Germinal center (tissue), 1 donor: Measurements from ENCODE around the gene FHOD3.

Source experiments
- DNase-seq: peaks from one replicate; pipeline ENCODE4 v3.0.0; 2012; ENCODE audit warnings: mixed read lengths, low spot score

The FHOD3 gene

GRCh38 chr18:36522509-36522908 lies 225.0 kb downstream of the FHOD3 start:
- DNase-seq, result no peak

- DNase-seq, result no peak
Observed at GRCh38 chr18:36525913-36526312, 228.4 kb downstream of the FHOD3 start.

DNA sequence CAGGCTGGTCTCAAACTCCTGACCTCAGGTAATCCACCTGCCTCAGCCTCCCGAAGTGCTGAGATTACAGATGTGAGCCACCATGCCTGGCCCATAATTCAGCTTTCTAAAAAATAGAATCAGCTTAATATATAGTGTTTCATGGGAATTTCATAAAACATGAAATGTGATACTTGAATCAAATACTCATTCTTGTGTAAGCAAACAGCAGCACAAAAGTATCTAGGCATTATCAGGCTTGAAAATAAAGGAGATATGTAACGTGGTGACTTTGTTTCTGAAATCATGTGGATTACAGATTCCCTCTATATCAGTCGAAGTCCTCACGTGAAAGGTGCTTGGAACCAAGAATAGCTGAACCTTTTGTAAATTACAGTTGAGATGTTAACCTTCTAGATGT lies 229.1 kb downstream of the FHOD3 start:
- DNase-seq, result no peak

DNA sequence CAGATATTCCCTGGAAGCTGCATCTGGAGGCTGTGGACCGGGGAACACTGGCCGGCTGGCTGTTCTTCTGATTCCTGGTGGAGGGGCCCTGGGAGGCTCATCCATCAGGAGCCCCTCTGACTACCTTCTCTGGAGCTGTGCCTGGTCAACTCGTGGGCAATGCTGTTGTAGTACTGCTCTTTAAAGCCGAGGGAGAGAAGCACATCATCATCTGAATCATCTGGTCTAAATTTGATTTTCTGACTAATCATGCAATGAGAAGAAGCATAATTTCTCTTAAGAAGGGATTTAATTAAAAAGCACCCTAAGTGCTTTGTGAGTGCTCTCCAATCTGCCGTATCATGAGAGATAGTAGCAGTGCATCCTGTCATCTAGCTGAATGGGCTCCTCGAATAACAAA lies 229.5 kb downstream of the FHOD3 start:
- no peak for DNase-seq

- DNase-seq, result no peak
Observed at GRCh38 chr18:36527740-36528455, 230.4 kb downstream of the FHOD3 start.

GRCh38 chr18:36529747-36530146 lies 232.2 kb downstream of the FHOD3 start:
- DNase-seq, result no peak

DNA sequence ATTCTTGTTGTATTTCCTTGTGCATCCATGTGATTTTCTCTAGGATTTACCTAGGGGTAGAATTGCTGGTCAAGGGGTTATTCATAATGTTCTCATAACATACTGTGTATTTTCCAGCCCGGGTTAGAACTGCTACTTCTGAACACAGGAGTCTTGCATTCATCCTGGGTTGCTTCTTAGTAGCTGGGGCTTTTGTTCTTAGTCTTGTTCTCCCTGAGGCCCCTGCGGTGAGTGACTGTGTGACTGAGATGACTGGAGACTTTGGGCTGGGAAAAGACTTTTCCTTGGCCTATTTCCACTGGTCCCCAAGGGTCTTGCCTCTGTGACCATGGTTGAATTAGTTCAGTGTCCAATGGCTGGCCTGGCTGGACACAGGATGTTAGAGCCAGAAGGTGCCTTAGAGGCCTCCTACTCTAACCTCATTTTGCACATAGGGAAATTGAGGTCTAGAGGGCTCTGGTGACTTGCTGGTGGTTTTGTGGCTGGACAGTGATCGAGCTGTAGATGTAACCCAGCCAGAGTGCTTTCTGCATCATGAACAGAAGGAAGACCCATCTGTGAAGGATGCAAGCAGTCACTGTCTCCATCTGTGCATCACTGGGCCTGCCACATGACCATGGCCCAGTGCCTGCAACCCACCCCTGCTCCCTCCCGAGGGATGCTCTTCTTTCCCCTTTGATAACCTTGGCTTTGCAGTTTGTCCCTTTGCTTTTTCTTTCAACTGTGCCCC lies 233.3 kb downstream of the FHOD3 start:
- DNase-seq, result no peak

DNA sequence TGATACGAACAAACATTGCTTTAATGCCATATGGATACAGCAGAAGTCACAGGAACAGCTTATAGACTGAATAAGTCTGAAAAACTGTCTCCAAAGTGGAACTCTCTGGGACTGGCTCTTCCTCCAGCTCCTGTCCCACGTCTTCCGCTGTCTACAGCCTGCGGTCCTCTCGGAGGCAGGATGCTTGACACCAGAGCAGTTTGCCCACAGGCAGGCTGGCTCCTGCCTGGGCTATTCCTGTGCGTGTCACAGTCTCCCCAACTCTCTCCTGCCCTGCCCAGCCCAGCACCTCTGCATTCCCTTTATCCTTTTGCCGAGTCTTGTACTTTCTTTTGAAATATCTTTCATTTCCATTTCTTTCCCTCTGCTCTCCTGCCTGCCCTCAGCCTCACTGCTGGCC lies 234.1 kb downstream of the FHOD3 start:
- DNase-seq, result no peak

DNA sequence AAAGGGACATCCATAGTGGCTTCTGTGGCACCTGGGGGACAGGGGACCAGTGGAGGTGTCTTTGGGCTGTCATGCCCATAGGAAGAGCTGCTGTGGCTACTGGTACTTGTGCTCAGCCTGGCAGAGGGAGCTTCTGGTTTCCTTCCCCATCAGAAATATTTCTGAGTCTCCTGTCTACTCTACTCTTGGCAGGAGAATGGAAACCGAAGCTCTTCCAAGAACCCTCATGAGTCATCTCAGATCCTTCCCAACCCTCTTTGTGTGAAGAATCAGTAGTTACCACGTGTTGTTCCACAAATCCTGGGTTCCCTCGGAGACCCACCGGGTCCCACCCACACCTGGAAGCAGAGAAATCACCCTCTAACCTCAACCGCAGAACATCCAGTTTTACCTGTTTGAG lies 234.9 kb downstream of the FHOD3 start:
- DNase-seq, result no peak

GRCh38 chr18:36532815-36533214 lies 235.3 kb downstream of the FHOD3 start:
- no peak for DNase-seq

DNA sequence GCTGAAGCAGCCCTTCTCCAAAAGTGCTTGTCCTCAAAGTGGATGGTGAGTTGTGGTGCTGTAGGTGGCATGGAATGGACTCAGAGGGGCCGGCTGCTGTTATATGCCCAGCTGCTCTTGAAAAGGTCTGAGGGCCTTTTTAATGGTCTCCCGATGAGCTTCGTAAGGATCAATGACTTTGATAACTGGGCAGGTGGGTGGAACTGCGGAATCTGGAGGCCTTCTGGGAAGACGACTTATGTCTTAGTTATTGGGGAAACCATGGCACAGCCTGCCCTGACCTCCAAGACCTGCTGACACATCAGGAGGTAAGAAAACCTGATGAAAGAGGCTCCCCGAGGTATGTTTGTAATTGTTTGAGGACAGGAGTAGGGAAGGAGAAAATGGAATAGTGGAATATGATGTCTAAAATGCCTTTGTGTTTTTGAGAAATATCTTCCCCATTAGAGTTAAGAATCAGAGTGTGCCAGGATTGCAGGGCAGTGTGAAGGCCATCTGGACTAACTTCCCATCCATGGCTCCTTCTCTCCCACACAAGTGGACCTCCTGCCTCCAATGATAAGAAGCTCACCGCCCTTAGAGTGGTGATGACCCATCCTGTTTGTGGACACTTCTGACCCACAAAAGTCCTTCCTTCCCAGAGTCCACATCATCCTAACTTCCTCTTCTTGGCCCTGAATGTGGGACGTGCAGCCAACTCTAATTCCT lies 236.1 kb downstream of the FHOD3 start:
- no peak for DNase-seq

GRCh38 chr18:36534154-36534688 lies 236.7 kb downstream of the FHOD3 start:
- DNase-seq, result no peak

GRCh38 chr18:36535202-36535935 lies 237.9 kb downstream of the FHOD3 start:
- DNase-seq, result no peak

DNA sequence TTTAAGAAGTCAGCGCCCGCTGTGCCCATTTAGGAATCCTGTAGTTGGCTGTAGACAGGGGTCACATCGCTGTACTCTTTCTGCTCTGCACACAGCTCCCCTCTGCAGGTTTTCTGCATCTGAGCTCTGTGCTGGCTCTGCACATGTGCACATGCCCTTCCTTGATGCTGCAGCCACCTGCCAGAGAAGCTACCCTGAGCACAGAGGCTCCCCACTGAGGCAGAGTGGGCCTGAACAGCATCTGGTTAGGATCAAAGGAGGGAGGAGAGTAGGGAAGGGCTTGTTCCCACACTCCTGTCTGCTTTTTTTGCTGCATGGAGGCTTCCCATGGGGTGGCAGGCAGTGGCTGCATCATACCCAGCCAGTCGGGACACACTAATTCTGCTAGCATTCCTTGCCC lies 238.9 kb downstream of the FHOD3 start:
- no peak for DNase-seq

DNA sequence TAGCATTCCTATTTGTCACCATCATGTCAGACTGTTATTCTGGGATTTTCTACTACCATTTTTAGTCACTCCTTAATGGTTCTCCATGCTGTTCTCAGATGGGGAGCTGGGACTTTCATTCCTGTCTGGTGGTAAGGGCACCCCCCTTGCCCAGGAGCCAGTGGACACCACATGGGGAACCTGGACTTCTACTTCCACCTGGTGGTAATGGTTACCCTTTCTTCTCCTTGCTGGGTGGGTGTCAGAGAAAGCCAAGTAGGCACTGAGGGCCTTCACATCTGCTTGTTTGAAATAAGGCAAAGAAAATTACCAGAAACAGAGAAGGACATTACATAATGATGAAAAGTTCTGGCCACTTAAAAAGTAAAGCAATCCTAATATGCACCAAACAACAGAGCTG lies 239.8 kb downstream of the FHOD3 start:
- DNase-seq, result no peak

DNA sequence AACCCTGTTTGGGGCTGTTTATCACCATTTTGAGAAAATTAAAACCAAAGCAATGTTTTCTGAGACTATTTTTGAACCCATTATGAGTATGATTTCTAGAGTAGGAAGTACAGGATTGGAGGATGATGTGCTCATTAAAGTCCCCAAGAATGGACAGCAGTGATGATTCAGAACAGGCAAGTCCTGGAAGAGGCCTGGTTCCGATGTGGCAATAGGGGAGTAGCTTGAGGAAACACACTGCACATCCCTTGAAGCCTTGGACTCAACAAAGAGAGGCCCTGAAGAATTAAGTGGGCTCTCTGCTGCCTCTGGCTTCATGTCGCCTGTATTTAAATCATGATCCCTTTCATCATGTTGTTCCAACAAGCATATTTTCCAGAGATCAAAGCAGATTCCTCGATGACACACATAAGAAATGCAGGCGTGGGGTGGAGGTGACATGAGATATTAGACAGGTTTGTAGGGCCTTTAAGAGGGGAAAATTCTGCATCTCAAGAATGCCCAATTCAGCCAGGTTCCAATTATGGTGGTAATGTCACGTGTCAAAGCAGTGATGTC lies 242.2 kb downstream of the FHOD3 start:
- no peak for DNase-seq

DNA sequence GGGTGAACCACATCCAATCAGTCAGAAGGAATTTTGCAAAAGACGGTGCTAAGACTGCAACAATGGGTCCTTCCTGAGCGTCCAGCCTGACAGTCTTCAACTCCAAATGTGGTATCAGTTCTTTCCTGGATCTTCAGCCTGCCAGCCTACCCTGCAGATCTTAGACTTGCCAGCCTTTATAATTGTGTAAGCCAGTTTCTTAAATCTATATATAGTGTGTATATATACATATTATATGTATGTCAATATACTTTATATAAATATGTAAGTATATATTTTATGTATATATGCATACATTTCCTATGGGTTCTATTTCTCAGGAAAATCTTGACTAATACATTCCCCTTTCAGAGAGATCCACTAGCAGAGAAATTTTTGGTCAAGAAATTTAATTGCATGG lies 245.5 kb downstream of the FHOD3 start:
- DNase-seq, result no peak

- no peak for DNase-seq
Observed at GRCh38 chr18:36543991-36544725, 246.6 kb downstream of the FHOD3 start.

DNA sequence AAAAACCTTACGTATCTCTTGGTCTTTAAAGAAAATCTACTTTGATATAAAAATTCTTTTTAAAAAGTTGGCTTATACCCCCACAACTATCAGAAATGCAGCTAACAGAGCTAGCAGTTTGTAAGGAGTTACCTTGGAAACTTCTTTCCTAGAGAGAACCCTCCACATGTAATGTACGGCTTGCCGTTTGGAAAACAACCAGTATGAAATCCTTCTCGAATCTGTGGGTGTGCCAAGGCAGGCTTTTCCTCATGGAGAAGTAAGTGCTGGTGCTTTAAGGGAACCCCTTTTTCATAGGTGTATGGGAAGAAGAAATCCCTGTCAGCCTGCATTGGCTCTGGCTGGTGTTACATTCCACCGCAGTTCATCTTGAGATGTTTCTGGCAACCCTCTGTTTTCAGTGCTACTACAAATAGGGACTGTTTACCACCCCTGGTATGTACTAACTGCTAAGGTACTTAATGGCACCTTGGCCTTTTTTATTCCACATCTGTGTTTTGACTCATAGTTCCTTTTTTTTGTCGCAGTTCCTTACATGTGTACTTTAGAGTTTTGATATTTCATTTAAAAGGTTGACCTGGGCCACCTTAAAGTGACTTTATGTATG lies 248.4 kb downstream of the FHOD3 start:
- DNase-seq, result no peak

DNA sequence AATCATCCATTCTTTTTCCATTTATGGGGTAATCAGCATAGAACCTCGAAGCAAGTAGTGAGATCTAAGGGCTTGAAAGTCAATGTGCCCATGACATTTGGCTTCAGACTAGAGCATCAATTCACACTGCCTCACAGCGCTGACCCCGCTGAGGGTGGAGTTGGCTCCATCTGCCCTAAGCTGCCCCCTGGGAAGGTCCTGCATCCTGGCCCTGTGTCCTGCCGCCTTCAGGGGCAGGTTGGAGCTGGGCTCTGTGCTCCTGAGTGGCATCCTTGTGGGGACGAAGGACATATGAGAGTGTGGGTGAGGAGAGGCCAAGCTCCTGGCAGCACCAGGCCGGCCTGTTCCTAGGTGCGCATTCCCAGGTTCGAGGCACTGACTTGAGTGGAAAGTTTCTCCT lies 249.4 kb downstream of the FHOD3 start:
- no peak for DNase-seq

- no peak for DNase-seq
Observed at GRCh38 chr18:36547544-36547943, 250.0 kb downstream of the FHOD3 start.
